CD14-positive monocyte (primary cell): ENCODE measurements around the gene ARHGEF11. TPM values are rescaled to one million over a fixed set of nuclear protein-coding genes. Genes with fewer than 3 reads are reported as not detected.

ENCODE experiments used
- DNase-seq, 3 donors: peaks; one replicate each; pipeline ENCODE4 v3.0.0-alpha.2; 2011 to 2022
- H2AFZ ChIP-seq: 2 replicates; pipeline ENCODE4 v1.6.0; 2012; ENCODE audit warnings: mild to moderate bottlenecking, low read depth, low read length, inconsistent platforms; ENCODE audit not compliant: insufficient read depth, poor library complexity, severe bottlenecking
- H3K27ac ChIP-seq, 2 donors: 1 replicate in 1 of 2; 2 replicates in 1 of 2; pipeline ENCODE4 v1.5.1; 2012 to 2013; ENCODE audit warnings: low read length in 2 of 2, control low read depth in 1 of 2, inconsistent platforms in 1 of 2, low read depth in 1 of 2, mild to moderate bottlenecking in 1 of 2
- H3K27me3 ChIP-seq, 2 donors: one replicate each; pipeline versions ENCODE4 v1.6.0 to v1.6.1; 2011 to 2013; ENCODE audit warnings: low read length in 2 of 2; ENCODE audit not compliant: control insufficient read depth in 2 of 2, insufficient read depth in 2 of 2
- H3K36me3 ChIP-seq, 2 donors: replicated peaks in 1 of 2; 1 replicate in 1 of 2; 2 replicates in 1 of 2; pipeline versions ENCODE4 v1.5.1 to v1.6.1; 2012 to 2013; ENCODE audit warnings: low read length in 2 of 2, control low read depth in 1 of 2, inconsistent platforms in 1 of 2, mild to moderate bottlenecking in 1 of 2; ENCODE audit not compliant: insufficient read depth in 2 of 2, control insufficient read depth in 1 of 2
- H3K4me1 ChIP-seq, 2 donors: 1 replicate in 1 of 2; 2 replicates in 1 of 2; pipeline versions ENCODE4 v1.5.1 to v1.6.1; 2012 to 2013; ENCODE audit warnings: low read length in 2 of 2, control low read depth in 1 of 2, inconsistent platforms in 1 of 2, mild to moderate bottlenecking in 1 of 2, moderate library complexity in 1 of 2; ENCODE audit not compliant: insufficient read depth in 2 of 2, control insufficient read depth in 1 of 2
- H3K4me2 ChIP-seq: replicated peaks from 2 replicates; pipeline ENCODE3; 2012; ENCODE audit warnings: low read length, moderate library complexity, mild to moderate bottlenecking; ENCODE audit not compliant: poor library complexity, severe bottlenecking; ENCODE audit errors: extremely low read depth
- H3K4me3 ChIP-seq, 3 experiments: fragments of 200-600 bp in 1 of 3; sonication (generic) in 1 of 3; replicated peaks in 1 of 3; 1 replicate in 2 of 3; 2 replicates in 1 of 3; pipeline ENCODE4 v1.5.1; 2011 to 2013; ENCODE audit warnings: low read length in 3 of 3, mild to moderate bottlenecking in 3 of 3, control low read depth in 2 of 3, low read depth in 2 of 3, inconsistent platforms in 1 of 3, moderate library complexity in 1 of 3
- H3K79me2 ChIP-seq: 2 replicates; pipeline ENCODE4 v1.6.0; 2012; ENCODE audit warnings: mild to moderate bottlenecking, control low read depth, inconsistent platforms, low read length, moderate library complexity; ENCODE audit not compliant: insufficient read depth
- H3K9ac ChIP-seq: 2 replicates; pipeline ENCODE4 v1.6.0; 2017; ENCODE audit warnings: low read length, mild to moderate bottlenecking; ENCODE audit not compliant: insufficient read depth, poor library complexity, severe bottlenecking
- H3K9me3 ChIP-seq, 2 donors: replicated peaks in 1 of 2; 1 replicate in 1 of 2; 2 replicates in 1 of 2; pipeline versions ENCODE4 v1.5.1 to v1.6.1; 2012 to 2013; ENCODE audit warnings: low read length in 2 of 2, control low read depth in 1 of 2; ENCODE audit not compliant: control insufficient read depth in 1 of 2, insufficient read depth in 1 of 2
- H4K20me1 ChIP-seq: 2 replicates; pipeline ENCODE4 v1.6.0; 2012; ENCODE audit warnings: mild to moderate bottlenecking, low read length, control low read depth, moderate library complexity; ENCODE audit not compliant: insufficient read depth
- H3K27ac Mint-ChIP-seq, 7 donors: one replicate each; pipeline ENCODE4 v1.8.0; 2020; ENCODE audit warnings: mild to moderate bottlenecking in 7 of 7, mixed read lengths in 7 of 7, moderate library complexity in 6 of 7, inconsistent platforms in 2 of 7
- H3K27me3 Mint-ChIP-seq, 3 donors: one replicate each; pipeline ENCODE4 v1.8.0; 2021 to 2022; ENCODE audit warnings: low read depth in 3 of 3, mild to moderate bottlenecking in 3 of 3, mixed read lengths in 3 of 3, moderate library complexity in 3 of 3, inconsistent platforms in 1 of 3
- H3K36me3 Mint-ChIP-seq, 2 donors: one replicate each; pipeline ENCODE4 v1.8.0; 2020; ENCODE audit warnings: mixed read lengths in 2 of 2, inconsistent platforms in 1 of 2, mild to moderate bottlenecking in 1 of 2
- H3K4me1 Mint-ChIP-seq: one replicate; pipeline ENCODE4 v1.8.0; 2020; ENCODE audit warnings: mild to moderate bottlenecking, mixed read lengths
- H3K4me3 Mint-ChIP-seq, 2 donors: one replicate each; pipeline ENCODE4 v1.8.0; 2020; ENCODE audit warnings: mild to moderate bottlenecking in 2 of 2, mixed read lengths in 2 of 2, moderate library complexity in 1 of 2
- H3K9me3 Mint-ChIP-seq, 7 donors: one replicate each; pipeline ENCODE4 v1.8.0; 2020 to 2022; ENCODE audit warnings: mixed read lengths in 7 of 7, mild to moderate bottlenecking in 6 of 7, moderate library complexity in 6 of 7, inconsistent platforms in 2 of 7
- CTCF ChIP-seq: fragments of 200-600 bp; IDR thresholded peaks from one replicate; pipeline ENCODE4 v1.8.0; 2022; ENCODE audit warnings: antibody characterized with exemption, mild to moderate bottlenecking
- WGBS: methylation state at CpG from one replicate; pipeline ENCODE4 v1.1.5; 2013; ENCODE audit warnings: missing lambda C conversion rate; ENCODE audit not compliant: insufficient coverage; 5-methylcytosine and 5-hydroxymethylcytosine counted together
- intact Hi-C, 2 donors: fragments of 100-400 bp; cut with micrococcal nuclease; formaldehyde crosslinking; loops; one replicate each; pipeline versions ENCODE4 v1.15.0 to v1.15.1; 2023
- polyA plus RNA-seq, 3 donors: library from polyadenylated mRNA; depleted of rRNA in 1 of 3; unstranded in 2 of 3; stranded (reverse) in 1 of 3; fragments of 300-500 nt in 2 of 3; fragments of >200 nt in 1 of 3; fragmentation: Illumina TruSeq in 2 of 3; gene quantifications; 1 replicate in 2 of 3; 2 replicates in 1 of 3; pipeline ENCODE4 v1.2.3, GENCODE V29; 2012 to 2021

The ARHGEF11 gene
- polyA plus RNA-seq, 3 donors: 17.0 to 78.5 (median 17.7) TPM

DNA sequence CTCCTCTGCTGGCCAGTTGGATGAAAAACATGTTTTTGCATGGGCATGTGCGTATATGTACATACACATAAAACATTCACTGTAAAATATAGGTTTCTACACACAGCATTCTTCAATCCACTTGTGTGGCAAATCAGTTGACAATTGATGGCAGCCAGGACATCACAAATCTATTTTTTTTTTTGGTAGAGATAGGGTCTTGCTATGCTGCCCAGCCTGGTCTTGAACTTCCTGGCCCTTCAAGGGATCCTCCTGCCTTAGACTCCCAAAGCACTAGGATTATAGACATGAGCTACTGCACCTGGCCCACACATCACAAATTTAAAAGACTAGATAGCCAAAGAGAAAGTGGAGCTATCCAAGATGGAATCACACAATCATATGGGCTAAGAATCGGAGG is 39.6 kb downstream of the ARHGEF11 start:
- no peak for DNase-seq
- Histone ChIP-seq H3K27me3 (no peaks in the 10 kb centered on the region), H3K9me3 (no peaks in the 10 kb centered on the region), H3K9ac (no peak overlapping the region), H3K4me3 (no peak overlapping the region), H3K27ac (no peak overlapping the region), H3K4me2 (no peak overlapping the region), H3K4me1 (no peaks in the 10 kb centered on the region), H2AFZ (no peak overlapping the region), H3K79me2 (peaks cover 21% of the 10 kb centered on the region), H4K20me1 (peaks cover 100% of the 10 kb centered on the region), H3K36me3 (no peaks in the 10 kb centered on the region)
- Mint-ChIP-seq H3K4me3 (no peak overlapping the region), H3K27me3 (peaks cover 0 to 3% (median 0%) of the 10 kb centered on the region in 3 donors), H3K27ac (peak overlapping the region in 2 of 7 donors; percentile 9 to 42), H3K4me1 (peaks cover 22% of the 10 kb centered on the region), H3K9me3 (peaks cover 0 to 3% (median 0%) of the 10 kb centered on the region in 7 donors), H3K36me3 (peaks cover 0 to 3% of the 10 kb centered on the region in 2 donors)
- intact Hi-C loops: no loop called here
- no peak for TF ChIP-seq CTCF
- 100% methylated on average over 1 of the region's 2 CpGs for WGBS

DNA sequence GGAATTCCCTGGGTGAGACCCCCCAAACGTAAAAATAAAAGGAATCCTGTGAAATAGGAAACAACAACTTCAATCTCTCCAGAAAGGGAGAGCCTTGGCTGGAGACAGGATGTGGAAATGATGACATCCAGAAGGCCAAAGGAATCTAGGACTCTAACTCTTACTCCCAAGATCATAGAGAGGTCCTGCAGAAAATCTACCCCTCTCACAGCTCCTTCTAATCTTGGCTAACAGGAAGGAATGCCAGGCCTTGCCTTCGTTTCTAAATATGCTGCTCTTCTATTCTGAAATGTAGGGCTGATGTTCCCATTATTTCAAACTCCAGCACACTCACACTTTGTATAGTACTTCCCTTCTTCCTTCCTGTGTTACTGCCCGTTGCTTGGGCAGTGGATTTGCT is 40.7 kb downstream of the ARHGEF11 start:
- H3K4me1 ChIP-seq: no peaks in the 10 kb centered on the region
- H2AFZ ChIP-seq: no peak overlapping the region
- H3K9me3 ChIP-seq: no peaks in the 10 kb centered on the region
- H3K36me3 Mint-ChIP-seq: peaks cover 0 to 5% of the 10 kb centered on the region in 2 donors
- H4K20me1 ChIP-seq: peaks cover 100% of the 10 kb centered on the region
- H3K4me1 Mint-ChIP-seq: peaks cover 21% of the 10 kb centered on the region
- H3K4me3 ChIP-seq: no peak overlapping the region
- no CpG with 5 or more reads among the region's 3 CpGs for WGBS
- no peak for TF ChIP-seq CTCF
- no peak for DNase-seq
- no peak overlapping the region for H3K4me3 Mint-ChIP-seq
- H3K27ac ChIP-seq: no peak overlapping the region
- peaks cover 21% of the 10 kb centered on the region for H3K79me2 ChIP-seq
- intact Hi-C loops: no loop called here
- H3K27me3 ChIP-seq: no peaks in the 10 kb centered on the region
- no peak overlapping the region for H3K9ac ChIP-seq
- no peaks in the 10 kb centered on the region for H3K36me3 ChIP-seq
- peaks cover 0 to 3% (median 0%) of the 10 kb centered on the region in 3 donors for H3K27me3 Mint-ChIP-seq
- H3K4me2 ChIP-seq: no peak overlapping the region
- H3K9me3 Mint-ChIP-seq: peaks cover 0 to 3% (median 0%) of the 10 kb centered on the region in 7 donors
- H3K27ac Mint-ChIP-seq: no peak overlapping the region
